ENCODE measurements around the gene SIAH1. TPM values are rescaled to one million over a fixed set of nuclear protein-coding genes. Genes with fewer than 3 reads are reported as not detected.

Gene SIAH1
- total and polyA plus RNA-seq, 9 of the 15 experiments (the other 6 are each of a cell fraction or from before 2014, with no cell fraction given): 4.1 to 14.3 (median 12.5) TPM

DNA sequence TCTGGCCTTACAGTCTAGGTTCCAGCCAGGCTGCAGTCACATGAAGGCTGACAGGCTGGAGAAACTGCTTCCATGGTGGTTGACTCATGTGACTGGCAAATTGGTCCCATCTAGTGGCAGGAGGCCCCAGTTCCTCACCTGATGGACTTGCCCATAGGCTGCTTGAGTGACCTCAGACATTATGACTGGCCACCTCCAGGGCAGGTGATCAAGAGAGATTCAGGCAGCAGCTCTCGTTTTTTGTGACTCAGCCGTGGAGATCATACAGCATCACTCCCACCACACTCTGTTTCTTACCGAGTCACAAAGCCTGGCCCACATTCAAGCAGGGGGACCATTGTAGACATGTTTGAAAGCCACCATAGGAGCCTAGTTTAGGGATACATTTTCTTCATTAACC is 34.5 kb downstream of the SIAH1 start:
- no peak overlapping the region for H2AFZ ChIP-seq (ENCODE audit: low read depth, low read length)
- 67% methylated on average over 3 of the region's 3 CpGs for WGBS (ENCODE audit: insufficient coverage, low coverage, missing lambda C conversion rate)

More for the DNA sequence above, 34.5 kb downstream of the SIAH1 start:
- no peak for FAIRE-seq
- H3K4me3 ChIP-seq: no peak overlapping the region
- H3K9ac ChIP-seq (ENCODE audit: insufficient read depth in 1 of 2, low read depth in 2 of 2, low read length in 2 of 2): no peak overlapping the region
- no peak overlapping the region for H3K27ac ChIP-seq (ENCODE audit: extremely low read depth, low read depth, low read length)
- no peaks in the 10 kb centered on the region for H4K20me1 ChIP-seq (replicated peaks; ENCODE audit: control insufficient read depth, insufficient read depth, low read length)
- peaks cover 70% of the 10 kb centered on the region for H3K36me3 ChIP-seq (ENCODE audit: control insufficient read depth, insufficient read depth, low read length)
- no peak overlapping the region for H3K4me2 ChIP-seq (ENCODE audit: insufficient read depth, low read length)
- no peaks in the 10 kb centered on the region for H3K79me2 ChIP-seq (ENCODE audit: control insufficient read depth, insufficient read depth, low read length)
- intact Hi-C loops (cut with micrococcal nuclease): loop anchor here (5.0 kb wide), 1 partner anchor 87 kb away; no protein-coding TSS in a partner anchor
- TF ChIP-seq NFIX (CRISPR knock-in tag; IDR thresholded peaks at IDR 0.05; ENCODE audit: low read depth) (no peak), KAT8 (IDR thresholded peaks at IDR 0.05; ENCODE audit: low read depth) (no peak), HSF4 (CRISPR knock-in tag; IDR thresholded peaks at IDR 0.05; ENCODE audit: borderline replicate concordance) (no peak), ZNF830 (CRISPR knock-in tag; IDR thresholded peaks at IDR 0.05) (no peak), GTF2A2 (tag; IDR thresholded peaks at IDR 0.05) (no peak), HIVEP1 (CRISPR knock-in tag; IDR thresholded peaks at IDR 0.05) (no peak), ZNF436 (CRISPR knock-in tag; IDR thresholded peaks at IDR 0.05) (no peak)
- TF ChIP-seq, protein P1, sequence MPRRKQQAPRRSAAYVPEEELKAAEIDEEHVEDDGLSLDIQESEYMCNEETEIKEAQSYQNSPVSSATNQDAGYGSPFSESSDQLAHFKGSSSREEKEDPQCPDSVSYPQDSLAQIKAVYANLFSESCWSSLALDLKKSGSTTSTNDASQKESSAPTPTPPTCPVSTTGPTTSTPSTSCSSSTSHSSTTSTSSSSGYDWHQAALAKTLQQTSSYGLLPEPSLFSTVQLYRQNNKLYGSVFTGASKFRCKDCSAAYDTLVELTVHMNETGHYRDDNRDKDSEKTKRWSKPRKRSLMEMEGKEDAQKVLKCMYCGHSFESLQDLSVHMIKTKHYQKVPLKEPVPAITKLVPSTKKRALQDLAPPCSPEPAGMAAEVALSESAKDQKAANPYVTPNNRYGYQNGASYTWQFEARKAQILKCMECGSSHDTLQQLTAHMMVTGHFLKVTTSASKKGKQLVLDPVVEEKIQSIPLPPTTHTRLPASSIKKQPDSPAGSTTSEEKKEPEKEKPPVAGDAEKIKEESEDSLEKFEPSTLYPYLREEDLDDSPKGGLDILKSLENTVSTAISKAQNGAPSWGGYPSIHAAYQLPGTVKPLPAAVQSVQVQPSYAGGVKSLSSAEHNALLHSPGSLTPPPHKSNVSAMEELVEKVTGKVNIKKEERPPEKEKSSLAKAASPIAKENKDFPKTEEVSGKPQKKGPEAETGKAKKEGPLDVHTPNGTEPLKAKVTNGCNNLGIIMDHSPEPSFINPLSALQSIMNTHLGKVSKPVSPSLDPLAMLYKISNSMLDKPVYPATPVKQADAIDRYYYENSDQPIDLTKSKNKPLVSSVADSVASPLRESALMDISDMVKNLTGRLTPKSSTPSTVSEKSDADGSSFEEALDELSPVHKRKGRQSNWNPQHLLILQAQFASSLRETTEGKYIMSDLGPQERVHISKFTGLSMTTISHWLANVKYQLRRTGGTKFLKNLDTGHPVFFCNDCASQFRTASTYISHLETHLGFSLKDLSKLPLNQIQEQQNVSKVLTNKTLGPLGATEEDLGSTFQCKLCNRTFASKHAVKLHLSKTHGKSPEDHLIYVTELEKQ (CRISPR knock-in tag; IDR thresholded peaks at IDR 0.05): no peak
- TF ChIP-seq, protein P2, sequence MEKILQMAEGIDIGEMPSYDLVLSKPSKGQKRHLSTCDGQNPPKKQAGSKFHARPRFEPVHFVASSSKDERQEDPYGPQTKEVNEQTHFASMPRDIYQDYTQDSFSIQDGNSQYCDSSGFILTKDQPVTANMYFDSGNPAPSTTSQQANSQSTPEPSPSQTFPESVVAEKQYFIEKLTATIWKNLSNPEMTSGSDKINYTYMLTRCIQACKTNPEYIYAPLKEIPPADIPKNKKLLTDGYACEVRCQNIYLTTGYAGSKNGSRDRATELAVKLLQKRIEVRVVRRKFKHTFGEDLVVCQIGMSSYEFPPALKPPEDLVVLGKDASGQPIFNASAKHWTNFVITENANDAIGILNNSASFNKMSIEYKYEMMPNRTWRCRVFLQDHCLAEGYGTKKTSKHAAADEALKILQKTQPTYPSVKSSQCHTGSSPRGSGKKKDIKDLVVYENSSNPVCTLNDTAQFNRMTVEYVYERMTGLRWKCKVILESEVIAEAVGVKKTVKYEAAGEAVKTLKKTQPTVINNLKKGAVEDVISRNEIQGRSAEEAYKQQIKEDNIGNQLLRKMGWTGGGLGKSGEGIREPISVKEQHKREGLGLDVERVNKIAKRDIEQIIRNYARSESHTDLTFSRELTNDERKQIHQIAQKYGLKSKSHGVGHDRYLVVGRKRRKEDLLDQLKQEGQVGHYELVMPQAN (IDR thresholded peaks at IDR 0.05; ENCODE audit: borderline replicate concordance): no peak
- no TSS peak for BruUV-seq (replicated peaks)
- in situ Hi-C loops (cut with MboI): loop anchor here (5.0 kb wide), 2 partner anchors 177 to 282 kb away; no protein-coding TSS in a partner anchor
- CTCF ChIA-PET (ENCODE audit: low intra/inter-chr PET ratio): no interaction called here
- POLR2A ChIA-PET: interaction anchor here (0.6 to 3.1 kb wide), 4 partner anchors 9 to 263 kb away, joined by 3 to 17 read pairs (median 4); no protein-coding TSS in a partner anchor
- H3K9me1 ChIP-seq (ENCODE audit: control insufficient read depth, insufficient read depth, low read length): no peaks in the 10 kb centered on the region
- no peak for ATAC-seq
- H3K27me3 ChIP-seq (ENCODE audit: control insufficient read depth in 2 of 2, insufficient read depth in 2 of 2, low read length in 2 of 2): no peaks in the 10 kb centered on the region
- no peak for DNase-seq (ENCODE audit: extremely low read depth in 1 of 4, low spot score in 3 of 4)
- no peaks in the 10 kb centered on the region for H3K9me3 ChIP-seq (replicated peaks; ENCODE audit: control insufficient read depth, insufficient read depth, low read depth, low read length)
- peaks cover 0 to 3% of the 10 kb centered on the region in 2 experiments; a peak in 2 of 5 replicates for H3K4me1 ChIP-seq (replicated peaks in 1 of 2; ENCODE audit: control insufficient read depth in 2 of 2, insufficient read depth in 2 of 2, low read length in 2 of 2)

Measured in K562 (cell line).